Muscle of back (tissue), 13 donors: ENCODE data around the gene RAPGEF5. TPM values are rescaled to one million over a fixed set of nuclear protein-coding genes. Genes with fewer than 3 reads are reported as not detected.

ENCODE experiments used
- DNase-seq, 3 donors: peaks; one replicate each; pipeline versions ENCODE4 v3.0.0 to v3.0.0-alpha.2; 2013
- long read RNA-seq, 9 donors: transcript quantifications; one replicate each; lab custom pipeline, GENCODE V29; 2026
- polyA plus RNA-seq, 10 donors: library from polyadenylated mRNA; unstranded; fragments of 120-200 nt; gene quantifications; one replicate each; pipeline ENCODE4 v1.2.1, GENCODE V29; 2013; ENCODE audit not compliant: insufficient read length in 10 of 10

RAPGEF5 gene
- 10 to 100 TPM; 12.8 to 23.5 (median 17.7) TPM for polyA plus RNA-seq
- long read RNA-seq, donor 1 = 0 reads
- long read RNA-seq, donor 2 = 0 reads
- long read RNA-seq, donor 3 = 0 reads
- long read RNA-seq, donor 4 = 0 reads
- long read RNA-seq, donor 5, full-length matches to known transcripts = 2 of 2 reads
- long read RNA-seq, donor 5, partial matches to known transcripts = 0 of 2 reads
- long read RNA-seq, donor 5, other reads (novel, unspliced or antisense) = 0 of 2 reads
- long read RNA-seq, donor 6, partial matches to known transcripts = 0 of 1 reads
- long read RNA-seq, donor 6, other reads (novel, unspliced or antisense) = 0 of 1 reads
- long read RNA-seq, donor 7, full-length matches to known transcripts = 1 of 1 reads
- long read RNA-seq, donor 7, partial matches to known transcripts = 0 of 1 reads
- long read RNA-seq, donor 7, other reads (novel, unspliced or antisense) = 0 of 1 reads
- long read RNA-seq, donor 8 = 0 reads
- long read RNA-seq, donor 9 = 0 reads

GRCh38 chr7:22356701-22357310, at the start of gene RAPGEF5:
RAPGEF5 (minus strand) TSS chr7:22357154; CDS start chr7:22357060, 94 bp downstream.
- peak; percentile 2 to 25 (median 15) for DNase-seq

DNA sequence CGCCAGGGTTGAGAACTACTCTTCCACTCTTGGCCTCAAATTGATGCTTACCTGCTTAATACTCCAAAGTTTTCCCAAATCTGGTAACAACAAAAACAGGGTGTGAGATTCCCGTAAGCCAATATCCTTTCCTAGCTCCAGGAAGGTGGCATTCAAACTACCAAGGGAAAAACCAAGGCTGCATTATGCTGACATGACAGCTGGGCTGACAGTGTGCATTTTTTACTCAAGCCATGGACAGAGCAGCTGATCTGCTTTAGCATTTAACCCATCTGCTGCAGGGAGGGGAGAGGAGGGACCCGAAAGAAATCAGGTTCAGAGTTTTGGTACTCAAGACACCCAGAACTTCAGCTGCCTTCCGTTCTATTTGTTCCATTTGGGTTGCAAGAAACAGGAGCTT, 49.8 kb upstream of the RAPGEF5 start:
- no peak for DNase-seq

DNA sequence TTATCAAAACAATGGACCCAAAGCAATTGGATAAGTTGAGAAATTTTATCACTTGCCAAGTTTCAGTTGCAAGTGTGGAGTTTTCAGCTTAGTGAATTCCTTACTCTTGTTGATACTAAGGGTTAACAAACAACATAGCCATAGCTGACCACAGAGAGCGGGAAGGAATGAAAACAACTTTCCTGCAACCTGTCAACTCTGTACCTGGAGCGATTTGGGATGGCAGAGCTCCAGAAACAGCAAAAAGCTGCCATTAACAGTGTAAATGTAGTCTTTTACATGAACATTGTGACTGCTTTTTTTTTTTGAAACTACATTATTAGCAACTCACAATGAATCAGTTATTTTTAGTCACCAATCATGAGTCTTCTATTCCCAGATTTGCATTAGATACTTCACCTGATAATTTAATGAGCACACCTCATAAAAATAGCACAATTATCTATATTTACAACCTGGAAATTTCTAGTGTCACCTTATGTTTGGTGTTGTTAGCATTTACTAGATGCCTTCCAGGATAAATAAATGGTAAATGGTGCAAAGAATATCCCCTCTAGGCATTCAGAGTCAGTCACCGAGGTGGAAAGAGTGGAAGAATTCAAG, 47.6 kb upstream of the RAPGEF5 start:
- no peak for DNase-seq

- no peak for DNase-seq
Observed at GRCh38 chr7:22403344-22403743, 46.4 kb upstream of the RAPGEF5 start.

DNA sequence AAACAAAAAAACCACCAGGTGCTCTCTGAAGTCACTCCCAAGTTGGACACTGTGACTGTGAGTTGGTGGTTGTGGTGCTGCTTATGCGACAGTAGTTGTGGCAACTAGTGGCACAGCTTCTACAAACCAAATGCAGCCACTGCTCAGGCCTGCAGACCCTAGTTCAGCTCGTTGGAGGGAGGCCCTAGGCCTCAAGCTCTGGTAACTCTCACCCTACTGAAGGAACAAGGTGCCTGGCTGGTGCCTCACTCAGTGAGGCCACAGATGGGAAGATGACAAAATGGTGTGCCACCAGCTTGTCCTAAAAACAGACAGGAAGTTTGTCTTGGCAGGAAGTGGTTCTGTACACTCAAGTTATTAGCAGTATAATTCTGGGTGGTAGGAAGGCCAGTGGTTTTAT, 45.3 kb upstream of the RAPGEF5 start:
- DNase-seq = no peak

DNA sequence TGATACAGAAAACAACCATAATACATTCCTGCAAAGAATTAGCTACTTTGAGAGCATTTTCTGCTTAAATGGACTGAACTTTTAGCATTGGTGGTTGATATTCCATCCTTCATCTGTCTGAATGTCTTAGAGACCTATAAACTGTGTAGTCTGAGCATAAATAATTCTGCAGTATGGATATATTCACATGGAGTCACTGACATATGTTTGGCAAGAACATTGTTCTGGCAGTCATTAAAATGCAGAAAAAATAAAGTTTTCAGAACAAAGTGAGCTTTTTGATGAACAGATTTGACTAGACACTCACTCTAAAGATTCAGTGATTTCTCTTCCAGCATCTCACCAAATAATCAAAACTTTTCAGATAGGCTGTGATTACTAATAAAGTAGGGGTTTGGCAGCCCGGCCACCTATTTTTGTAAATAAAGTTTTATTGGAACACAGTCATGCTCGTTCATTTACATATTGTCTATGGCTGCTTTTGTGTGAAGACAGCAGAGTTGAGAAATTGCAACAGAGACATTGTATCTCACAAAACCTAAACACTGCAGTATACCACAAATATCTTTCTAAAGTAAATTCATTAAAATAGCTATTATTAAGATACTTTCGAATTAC, 44.1 kb upstream of the RAPGEF5 start:
- DNase-seq = no peak

DNA sequence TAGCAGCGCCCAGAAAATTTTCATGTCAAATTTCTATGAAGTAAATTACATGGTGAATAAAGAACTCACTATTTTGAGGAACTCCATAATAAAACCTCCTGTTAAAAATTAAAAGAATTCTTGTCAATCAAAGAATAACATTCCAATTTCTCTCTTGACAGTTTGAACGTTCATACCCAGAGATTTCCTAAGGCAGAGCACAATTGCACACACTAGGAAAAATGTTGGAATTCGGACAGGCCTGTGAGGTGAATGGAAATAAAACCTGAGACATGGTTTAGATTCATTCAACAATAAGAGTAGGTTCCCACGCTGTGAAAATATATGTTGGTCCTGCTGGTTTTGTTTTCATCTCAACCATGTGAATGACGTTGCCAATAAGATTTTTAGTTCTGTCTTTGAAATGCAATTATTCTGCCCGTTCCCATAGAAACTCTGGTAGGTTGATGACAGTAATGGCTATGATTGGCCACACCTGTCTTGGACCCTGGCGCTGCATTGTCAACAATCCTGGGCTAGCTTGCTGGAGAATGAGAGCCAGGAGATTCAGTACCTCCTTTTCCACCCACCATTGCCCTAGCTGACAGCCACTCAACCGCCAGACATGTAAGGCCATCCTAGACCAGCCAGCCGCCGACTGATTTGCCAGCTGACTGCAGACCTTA, 43.3 kb upstream of the RAPGEF5 start:
- DNase-seq = no peak

- DNase-seq = no peak
Observed at GRCh38 chr7:22399546-22399945, 42.6 kb upstream of the RAPGEF5 start.

- no peak for DNase-seq
Observed at GRCh38 chr7:22399091-22399490, 42.1 kb upstream of the RAPGEF5 start.

GRCh38 chr7:22397981-22398380, 41.0 kb upstream of the RAPGEF5 start:
- DNase-seq = no peak

GRCh38 chr7:22395222-22395621, 38.3 kb upstream of the RAPGEF5 start:
- no peak for DNase-seq

DNA sequence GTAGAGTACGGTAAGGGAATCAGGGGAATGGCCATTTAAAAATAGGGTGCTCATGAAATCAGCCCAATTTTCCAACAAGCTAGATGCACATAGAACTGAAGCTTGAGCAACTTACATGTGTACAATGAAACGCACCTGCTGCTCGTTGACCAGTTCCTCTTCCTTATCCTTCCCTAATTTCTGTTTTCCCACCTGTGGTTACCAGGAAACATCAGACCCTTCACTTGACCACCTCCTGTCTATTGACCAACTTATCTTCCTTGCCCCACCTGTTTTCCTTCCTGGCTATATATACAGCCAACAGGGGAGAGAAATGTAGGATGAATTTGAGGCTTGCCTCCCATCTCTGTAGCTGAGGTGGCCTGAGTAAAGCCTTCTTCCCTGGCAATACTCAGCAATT, 37.8 kb upstream of the RAPGEF5 start:
- no peak for DNase-seq

- DNase-seq = no peak
Observed at GRCh38 chr7:22393913-22394729, 37.2 kb upstream of the RAPGEF5 start.

DNA sequence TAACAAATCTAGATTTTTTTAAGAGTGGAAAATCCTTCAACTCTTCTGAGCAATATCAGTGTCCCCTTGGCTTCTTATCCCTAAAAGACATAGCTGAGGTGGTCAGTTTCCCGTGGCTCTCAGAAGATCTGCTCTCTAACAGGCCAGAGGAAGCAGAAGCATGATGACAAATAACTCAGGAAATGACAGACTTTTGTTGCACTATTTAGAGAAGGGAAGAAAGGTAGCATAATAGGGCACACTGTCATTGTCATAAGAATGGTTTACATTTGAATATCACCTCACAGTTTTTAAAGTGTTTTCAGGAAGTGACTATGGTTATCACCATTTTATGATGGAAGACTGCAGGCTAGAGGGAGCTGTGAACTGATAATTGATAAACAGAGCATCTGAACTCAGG, 33.6 kb upstream of the RAPGEF5 start:
- no peak for DNase-seq

- DNase-seq = no peak
Observed at GRCh38 chr7:22389892-22390291, 32.9 kb upstream of the RAPGEF5 start.

- DNase-seq = peak; percentile 12 to 47 (median 17)
Observed at GRCh38 chr7:22387583-22387982, 30.6 kb upstream of the RAPGEF5 start.

- DNase-seq = no peak
Observed at GRCh38 chr7:22386865-22387264, 29.9 kb upstream of the RAPGEF5 start.

- DNase-seq = no peak
Observed at GRCh38 chr7:22386206-22386858, 29.4 kb upstream of the RAPGEF5 start.

- no peak for DNase-seq
Observed at GRCh38 chr7:22385326-22385725, 28.4 kb upstream of the RAPGEF5 start.

DNA sequence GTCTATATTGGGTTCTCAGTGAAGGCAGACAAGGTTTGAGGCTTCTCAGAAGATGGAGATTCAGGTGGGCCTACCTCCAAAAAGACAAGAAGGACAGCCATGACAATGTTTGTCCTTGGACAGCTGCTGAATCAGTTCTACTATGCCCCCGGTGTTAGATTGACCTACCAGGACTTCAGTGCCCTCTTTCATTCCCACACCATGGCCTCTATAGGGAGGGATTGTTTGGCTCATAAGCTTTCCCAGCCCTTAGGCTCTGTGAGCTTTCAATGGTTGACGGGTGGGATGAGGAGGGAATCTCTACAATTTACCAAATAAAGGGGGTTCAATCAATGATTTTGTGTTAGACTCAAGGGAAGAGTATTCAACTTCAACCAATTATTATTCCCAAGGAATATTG, 23.4 kb upstream of the RAPGEF5 start:
- no peak for DNase-seq
